Measurements from ENCODE around the gene SV2B. TPM values are rescaled to one million over a fixed set of nuclear protein-coding genes. Genes with fewer than 3 reads are reported as not detected.

SV2B gene
- total RNA-seq, 1 donor from 2014 or later = 0.26 TPM

GRCh38 chr15:91307601-91308000, 207.5 kb downstream of the SV2B start:
- FAIRE-seq = no peak
- Histone ChIP-seq H3K27me3 (ENCODE audit: control insufficient read depth, insufficient read depth, low read length) (peaks cover 2% of the 10 kb centered on the region), H3K36me3 (ENCODE audit: control insufficient read depth, insufficient read depth, low read length) (no peaks in the 10 kb centered on the region), H3K4me3 (ENCODE audit: low read depth, low read length) (no peak overlapping the region)
- no peak for TF ChIP-seq CTCF (IDR thresholded peaks at IDR 0.05; ENCODE audit: insufficient read depth, low read length, severe bottlenecking)
- no peak for DNase-seq (ENCODE audit: low read depth)

GRCh38 chr15:91308199-91308598, 208.1 kb downstream of the SV2B start:
- no peak for FAIRE-seq
- DNase-seq (ENCODE audit: low read depth) = no peak
- Histone ChIP-seq H3K27me3 (ENCODE audit: control insufficient read depth, insufficient read depth, low read length) (peaks cover 2% of the 10 kb centered on the region), H3K4me3 (ENCODE audit: low read depth, low read length) (no peak overlapping the region), H3K36me3 (ENCODE audit: control insufficient read depth, insufficient read depth, low read length) (no peaks in the 10 kb centered on the region)
- no peak for TF ChIP-seq CTCF (IDR thresholded peaks at IDR 0.05; ENCODE audit: insufficient read depth, low read length, severe bottlenecking)

GRCh38 chr15:91308855-91309254, 208.8 kb downstream of the SV2B start:
- FAIRE-seq (no peak), DNase-seq (ENCODE audit: low read depth) (no peak)
- TF ChIP-seq CTCF (IDR thresholded peaks at IDR 0.05; ENCODE audit: insufficient read depth, low read length, severe bottlenecking) = no peak
- peaks cover under 1% of the 10 kb centered on the region for H3K27me3 ChIP-seq (ENCODE audit: control insufficient read depth, insufficient read depth, low read length)
- no peaks in the 10 kb centered on the region for H3K36me3 ChIP-seq (ENCODE audit: control insufficient read depth, insufficient read depth, low read length)
- no peak overlapping the region for H3K4me3 ChIP-seq (ENCODE audit: low read depth, low read length)

- H3K36me3 ChIP-seq (ENCODE audit: control insufficient read depth, insufficient read depth, low read length) = no peaks in the 10 kb centered on the region
- DNase-seq (ENCODE audit: low read depth) = no peak
- no peak for FAIRE-seq
- no peak overlapping the region for H3K4me3 ChIP-seq (ENCODE audit: low read depth, low read length)
- no peak for TF ChIP-seq CTCF (IDR thresholded peaks at IDR 0.05; ENCODE audit: insufficient read depth, low read length, severe bottlenecking)
- H3K27me3 ChIP-seq (ENCODE audit: control insufficient read depth, insufficient read depth, low read length) = no peaks in the 10 kb centered on the region
Observed at GRCh38 chr15:91311986-91312385, 211.9 kb downstream of the SV2B start.

GRCh38 chr15:91316126-91316525, 216.1 kb downstream of the SV2B start:
- no peaks in the 10 kb centered on the region for H3K36me3 ChIP-seq (ENCODE audit: control insufficient read depth, insufficient read depth, low read length)
- no peak for FAIRE-seq
- DNase-seq (ENCODE audit: low read depth) = no peak
- no peak overlapping the region for H3K4me3 ChIP-seq (ENCODE audit: low read depth, low read length)
- H3K27me3 ChIP-seq (ENCODE audit: control insufficient read depth, insufficient read depth, low read length) = no peaks in the 10 kb centered on the region
- TF ChIP-seq CTCF (IDR thresholded peaks at IDR 0.05; ENCODE audit: insufficient read depth, low read length, severe bottlenecking) = no peak

- no peak overlapping the region for H3K4me3 ChIP-seq (ENCODE audit: low read depth, low read length)
- DNase-seq (ENCODE audit: low read depth) (no peak), FAIRE-seq (no peak)
- H3K36me3 ChIP-seq (ENCODE audit: control insufficient read depth, insufficient read depth, low read length) = no peaks in the 10 kb centered on the region
- H3K27me3 ChIP-seq (ENCODE audit: control insufficient read depth, insufficient read depth, low read length) = no peaks in the 10 kb centered on the region
- no peak for TF ChIP-seq CTCF (IDR thresholded peaks at IDR 0.05; ENCODE audit: insufficient read depth, low read length, severe bottlenecking)
Observed at GRCh38 chr15:91318516-91318915, 218.5 kb downstream of the SV2B start.
